ENCODE data around the gene NUTF2. TPM values are rescaled to one million over a fixed set of nuclear protein-coding genes. Genes with fewer than 3 reads are reported as not detected.
A peak's percentile ranks its signal among the peaks of the same experiment; 100 is the strongest.

NUTF2 gene
- polyA plus RNA-seq, 2 donors = 95.4 to 109 TPM

GRCh38 chr16:67872131-67872630 is 25.4 kb downstream of the NUTF2 start:
- Histone ChIP-seq H3K36me3 (ENCODE audit: control insufficient read depth in 2 of 2, insufficient read depth in 2 of 2, low read length in 1 of 2) (peaks cover 3 to 42% of the 10 kb centered on the region in 2 donors), H3K27me3 (ENCODE audit: control insufficient read depth in 1 of 2, insufficient read depth in 2 of 2, low read length in 2 of 2) (no peaks in the 10 kb centered on the region)

GRCh38 chr16:67872631-67873434 is 26.1 kb downstream of the NUTF2 start, which contains the start of gene EDC4:
Gene EDC4 (plus strand): TSS chr16:67873052. CDS start chr16:67873262, 210 bp downstream.
- H3K36me3 ChIP-seq (ENCODE audit: control insufficient read depth in 2 of 2, insufficient read depth in 2 of 2, low read length in 1 of 2) = peaks cover 3 to 43% of the 10 kb centered on the region in 2 donors
- whole genome bisulfite sequencing, 2 donors = 2 to 3% methylated on average over 67 to 72 of the region's 72 CpGs
- peak within 1 kb of the TSS; percentile 57 to 84 for H3K27ac ChIP-seq (ENCODE audit: low read depth in 2 of 2, low read length in 1 of 2)
- H3K4me1 ChIP-seq (ENCODE audit: control insufficient read depth in 2 of 2, insufficient read depth in 2 of 2, low read length in 1 of 2) = peaks cover 5 to 11% of the 10 kb centered on the region in 2 donors
- H3K4me3 ChIP-seq (ENCODE audit: low read depth in 1 of 2, low read length in 2 of 2) = peak within 1 kb of the TSS; percentile 78 to 91
- H3K9me3 ChIP-seq (ENCODE audit: control insufficient read depth in 2 of 2, insufficient read depth in 1 of 2, low read depth in 1 of 2, low read length in 1 of 2) = no peaks in the 10 kb centered on the region
- H3K27me3 ChIP-seq (ENCODE audit: control insufficient read depth in 1 of 2, insufficient read depth in 2 of 2, low read length in 2 of 2) = no peaks in the 10 kb centered on the region

More at GRCh38 chr16:67872131-67872630, 25.4 kb downstream of the NUTF2 start:
- WGBS, 2 donors = 59 to 70% methylated on average over 2 of the region's 2 CpGs
- Histone ChIP-seq H3K4me3 (ENCODE audit: low read depth in 1 of 2, low read length in 2 of 2) (peak overlapping the region in 1 of 2 donors; percentile 78), H3K4me1 (ENCODE audit: control insufficient read depth in 2 of 2, insufficient read depth in 2 of 2, low read length in 1 of 2) (peaks cover 5 to 11% of the 10 kb centered on the region in 2 donors), H3K9me3 (ENCODE audit: control insufficient read depth in 2 of 2, insufficient read depth in 1 of 2, low read depth in 1 of 2, low read length in 1 of 2) (no peaks in the 10 kb centered on the region), H3K27ac (ENCODE audit: low read depth in 2 of 2, low read length in 1 of 2) (peak overlapping the region; percentile 57 to 82)

- Histone ChIP-seq H3K27me3 (ENCODE audit: control insufficient read depth in 1 of 2, insufficient read depth in 2 of 2, low read length in 2 of 2) (no peaks in the 10 kb centered on the region), H3K27ac (ENCODE audit: low read depth in 2 of 2, low read length in 1 of 2) (peak overlapping the region; percentile 57 to 84), H3K9me3 (ENCODE audit: control insufficient read depth in 2 of 2, insufficient read depth in 1 of 2, low read depth in 1 of 2, low read length in 1 of 2) (no peaks in the 10 kb centered on the region), H3K4me1 (ENCODE audit: control insufficient read depth in 2 of 2, insufficient read depth in 2 of 2, low read length in 1 of 2) (peaks cover 5 to 11% of the 10 kb centered on the region in 2 donors), H3K36me3 (ENCODE audit: control insufficient read depth in 2 of 2, insufficient read depth in 2 of 2, low read length in 1 of 2) (peaks cover 3 to 45% of the 10 kb centered on the region in 2 donors), H3K4me3 (ENCODE audit: low read depth in 1 of 2, low read length in 2 of 2) (peak overlapping the region; percentile 78 to 91)
- WGBS, 2 donors = 8 to 9% methylated on average over 23 of the region's 23 CpGs
Measured at GRCh38 chr16:67873435-67874370, 27.0 kb downstream of the NUTF2 start.

DNA sequence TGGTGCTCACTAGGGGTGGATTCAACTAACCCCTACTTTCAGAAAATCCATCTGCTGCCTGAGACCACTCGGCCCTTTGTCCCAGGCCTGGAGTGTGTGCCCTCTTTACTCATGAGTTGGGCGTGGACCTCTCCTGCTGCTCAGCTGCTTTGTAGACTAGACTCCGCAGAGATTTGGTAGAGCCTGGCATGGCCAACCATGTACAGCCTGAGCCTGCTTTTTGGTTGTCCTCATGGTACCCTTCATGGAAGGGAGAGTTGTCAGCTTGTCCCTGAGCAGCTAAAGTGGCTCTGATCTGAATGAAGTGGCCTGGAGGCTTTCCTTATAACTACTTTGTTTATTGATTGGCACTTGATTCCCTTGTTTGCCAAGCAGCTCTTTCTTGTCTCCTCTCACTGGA is 27.6 kb downstream of the NUTF2 start:
- Histone ChIP-seq H3K36me3 (ENCODE audit: control insufficient read depth in 2 of 2, insufficient read depth in 2 of 2, low read length in 1 of 2) (peaks cover 9 to 46% of the 10 kb centered on the region in 2 donors), H3K27ac (ENCODE audit: low read depth in 2 of 2, low read length in 1 of 2) (peak overlapping the region in 1 of 2 donors; percentile 59), H3K4me1 (ENCODE audit: control insufficient read depth in 2 of 2, insufficient read depth in 2 of 2, low read length in 1 of 2) (peaks cover 5 to 11% of the 10 kb centered on the region in 2 donors), H3K9me3 (ENCODE audit: control insufficient read depth in 2 of 2, insufficient read depth in 1 of 2, low read depth in 1 of 2, low read length in 1 of 2) (no peaks in the 10 kb centered on the region), H3K27me3 (ENCODE audit: control insufficient read depth in 1 of 2, insufficient read depth in 2 of 2, low read length in 2 of 2) (no peaks in the 10 kb centered on the region), H3K4me3 (ENCODE audit: low read depth in 1 of 2, low read length in 2 of 2) (peak overlapping the region; percentile 78 to 91)
- 58 to 59% methylated on average over 3 of the region's 3 CpGs for WGBS, 2 donors

GRCh38 chr16:67877064-67877463 is 30.3 kb downstream of the NUTF2 start:
- Histone ChIP-seq H3K27ac (ENCODE audit: low read depth in 2 of 2, low read length in 1 of 2) (no peak overlapping the region), H3K36me3 (ENCODE audit: control insufficient read depth in 2 of 2, insufficient read depth in 2 of 2, low read length in 1 of 2) (peaks cover 29 to 63% of the 10 kb centered on the region in 2 donors), H3K27me3 (ENCODE audit: control insufficient read depth in 1 of 2, insufficient read depth in 2 of 2, low read length in 2 of 2) (no peaks in the 10 kb centered on the region), H3K9me3 (ENCODE audit: control insufficient read depth in 2 of 2, insufficient read depth in 1 of 2, low read depth in 1 of 2, low read length in 1 of 2) (no peaks in the 10 kb centered on the region), H3K4me1 (ENCODE audit: control insufficient read depth in 2 of 2, insufficient read depth in 2 of 2, low read length in 1 of 2) (peaks cover 5 to 10% of the 10 kb centered on the region in 2 donors), H3K4me3 (ENCODE audit: low read depth in 1 of 2, low read length in 2 of 2) (no peak overlapping the region)
- WGBS, 2 donors = 94% methylated on average over 11 of the region's 11 CpGs

DNA sequence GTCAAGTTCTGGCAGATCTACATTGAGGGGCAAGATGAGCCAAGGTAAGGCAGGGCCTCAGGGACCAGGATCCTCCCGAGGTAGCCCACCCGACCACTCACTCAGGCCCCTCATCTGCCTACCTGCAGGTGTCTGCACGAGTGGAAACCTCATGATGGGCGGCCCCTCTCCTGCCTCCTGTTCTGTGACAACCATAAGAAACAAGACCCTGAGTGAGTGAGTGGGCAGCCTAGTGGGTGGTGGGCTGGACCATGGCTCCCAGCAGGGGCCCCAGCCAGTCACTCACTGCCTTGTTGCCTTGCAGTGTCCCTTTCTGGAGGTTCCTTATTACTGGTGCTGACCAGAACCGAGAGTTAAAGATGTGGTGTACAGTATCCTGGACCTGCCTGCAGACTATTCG is 31.5 kb downstream of the NUTF2 start:
- Histone ChIP-seq H3K4me1 (ENCODE audit: control insufficient read depth in 2 of 2, insufficient read depth in 2 of 2, low read length in 1 of 2) (peaks cover 5 to 7% of the 10 kb centered on the region in 2 donors), H3K27ac (ENCODE audit: low read depth in 2 of 2, low read length in 1 of 2) (no peak overlapping the region), H3K9me3 (ENCODE audit: control insufficient read depth in 2 of 2, insufficient read depth in 1 of 2, low read depth in 1 of 2, low read length in 1 of 2) (no peaks in the 10 kb centered on the region), H3K4me3 (ENCODE audit: low read depth in 1 of 2, low read length in 2 of 2) (no peak overlapping the region), H3K36me3 (ENCODE audit: control insufficient read depth in 2 of 2, insufficient read depth in 2 of 2, low read length in 1 of 2) (peaks cover 40 to 74% of the 10 kb centered on the region in 2 donors), H3K27me3 (ENCODE audit: control insufficient read depth in 1 of 2, insufficient read depth in 2 of 2, low read length in 2 of 2) (no peaks in the 10 kb centered on the region)
- WGBS, 2 donors = 89 to 90% methylated on average over 6 of the region's 6 CpGs

- no peak overlapping the region for H3K27ac ChIP-seq (ENCODE audit: low read depth in 2 of 2, low read length in 1 of 2)
- H3K4me1 ChIP-seq (ENCODE audit: control insufficient read depth in 2 of 2, insufficient read depth in 2 of 2, low read length in 1 of 2) = peaks cover 5 to 7% of the 10 kb centered on the region in 2 donors
- H3K27me3 ChIP-seq (ENCODE audit: control insufficient read depth in 1 of 2, insufficient read depth in 2 of 2, low read length in 2 of 2) = no peaks in the 10 kb centered on the region
- peaks cover 41 to 78% of the 10 kb centered on the region in 2 donors for H3K36me3 ChIP-seq (ENCODE audit: control insufficient read depth in 2 of 2, insufficient read depth in 2 of 2, low read length in 1 of 2)
- no peak overlapping the region for H3K4me3 ChIP-seq (ENCODE audit: low read depth in 1 of 2, low read length in 2 of 2)
- 90 to 95% methylated on average over 9 of the region's 9 CpGs for WGBS, 2 donors
- H3K9me3 ChIP-seq (ENCODE audit: control insufficient read depth in 2 of 2, insufficient read depth in 1 of 2, low read depth in 1 of 2, low read length in 1 of 2) = no peaks in the 10 kb centered on the region
Measured at GRCh38 chr16:67878846-67879245, 32.1 kb downstream of the NUTF2 start.

DNA sequence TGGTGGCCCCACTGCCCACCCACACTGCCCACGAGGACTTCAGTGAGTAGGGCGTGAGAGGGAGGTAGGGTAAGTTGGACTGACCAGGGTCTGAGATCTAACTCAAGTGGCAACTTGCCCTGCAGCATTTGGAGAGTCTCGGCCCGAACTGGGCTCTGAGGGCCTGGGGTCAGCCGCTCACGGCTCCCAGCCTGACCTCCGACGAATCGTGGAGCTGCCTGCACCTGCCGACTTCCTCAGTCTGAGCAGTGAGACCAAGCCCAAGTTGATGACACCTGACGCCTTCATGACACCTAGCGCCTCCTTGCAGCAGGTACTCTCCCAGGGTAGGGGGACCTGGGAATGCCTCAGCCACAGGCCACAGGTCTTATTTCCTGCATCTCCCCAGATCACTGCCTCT is 32.7 kb downstream of the NUTF2 start:
- Histone ChIP-seq H3K27ac (ENCODE audit: low read depth in 2 of 2, low read length in 1 of 2) (no peak overlapping the region), H3K4me3 (ENCODE audit: low read depth in 1 of 2, low read length in 2 of 2) (no peak overlapping the region), H3K4me1 (ENCODE audit: control insufficient read depth in 2 of 2, insufficient read depth in 2 of 2, low read length in 1 of 2) (peaks cover 0 to 2% of the 10 kb centered on the region in 2 donors), H3K9me3 (ENCODE audit: control insufficient read depth in 2 of 2, insufficient read depth in 1 of 2, low read depth in 1 of 2, low read length in 1 of 2) (no peaks in the 10 kb centered on the region), H3K27me3 (ENCODE audit: control insufficient read depth in 1 of 2, insufficient read depth in 2 of 2, low read length in 2 of 2) (no peaks in the 10 kb centered on the region), H3K36me3 (ENCODE audit: control insufficient read depth in 2 of 2, insufficient read depth in 2 of 2, low read length in 1 of 2) (peaks cover 41 to 81% of the 10 kb centered on the region in 2 donors)
- WGBS, 2 donors = 94% methylated on average over 12 of the region's 12 CpGs

- no peak overlapping the region for H3K27ac ChIP-seq (ENCODE audit: low read depth in 2 of 2, low read length in 1 of 2)
- H3K9me3 ChIP-seq (ENCODE audit: control insufficient read depth in 2 of 2, insufficient read depth in 1 of 2, low read depth in 1 of 2, low read length in 1 of 2) = no peaks in the 10 kb centered on the region
- H3K36me3 ChIP-seq (ENCODE audit: control insufficient read depth in 2 of 2, insufficient read depth in 2 of 2, low read length in 1 of 2) = peaks cover 41 to 81% of the 10 kb centered on the region in 2 donors
- no peak overlapping the region for H3K4me3 ChIP-seq (ENCODE audit: low read depth in 1 of 2, low read length in 2 of 2)
- H3K4me1 ChIP-seq (ENCODE audit: control insufficient read depth in 2 of 2, insufficient read depth in 2 of 2, low read length in 1 of 2) = peaks cover 2% of the 10 kb centered on the region in 2 donors
- 72 to 80% methylated on average over 3 to 5 of the region's 5 CpGs for WGBS, 2 donors
- no peaks in the 10 kb centered on the region for H3K27me3 ChIP-seq (ENCODE audit: control insufficient read depth in 1 of 2, insufficient read depth in 2 of 2, low read length in 2 of 2)
Measured at GRCh38 chr16:67879936-67880335, 33.2 kb downstream of the NUTF2 start.

Measured in esophagus (tissue), 2 donors.